HepG2 (cell line): Measurements from ENCODE around the gene URM1. TPM values are rescaled to one million over a fixed set of nuclear protein-coding genes. Genes with fewer than 3 reads are reported as not detected.
A peak's percentile ranks its signal among the peaks of the same experiment; 100 is the strongest.

Source experiments
- CBFB ChIP-seq: sonication (generic); formaldehyde crosslinking; IDR thresholded peaks from 2 replicates; pipeline ENCODE4 v1.4.0; 2020; ENCODE audit warnings: missing genetic modification reagents
- CCAR2 ChIP-seq: fragments of 200-400 bp; formaldehyde crosslinking; optimal IDR thresholded peaks from 2 replicates; pipeline ENCODE3; 2018; ENCODE audit warnings: low read depth, mild to moderate bottlenecking, low read length, moderate library complexity
- FOXA3 ChIP-seq: IDR thresholded peaks from 2 replicates; pipeline ENCODE4 v1.6.1; 2016; ENCODE audit warnings: missing genetic modification reagents, missing compliant biosample characterization
- HOXA9 ChIP-seq: sonication (generic); formaldehyde crosslinking; IDR thresholded peaks from 2 replicates; pipeline ENCODE4 v1.8.1; 2022; ENCODE audit warnings: missing genetic modification reagents, mild to moderate bottlenecking, moderate library complexity, borderline replicate concordance
- JUNB ChIP-seq: sonication (generic); formaldehyde crosslinking; IDR thresholded peaks from 2 replicates; pipeline ENCODE4 v1.8.0; 2022; ENCODE audit warnings: missing genetic modification reagents, mild to moderate bottlenecking, borderline replicate concordance
- KDM1A ChIP-seq: IDR thresholded peaks from 2 replicates; pipeline ENCODE4 v1.6.1; 2016; ENCODE audit warnings: missing compliant biosample characterization
- POLR2G ChIP-seq: fragments of 200-400 bp; formaldehyde crosslinking; IDR thresholded peaks from 2 replicates; pipeline ENCODE4 v1.6.1; 2018; ENCODE audit warnings: mild to moderate bottlenecking, low read depth, low read length, moderate library complexity
- SMAD3 ChIP-seq: sonication (generic); formaldehyde crosslinking; IDR thresholded peaks from 2 replicates; pipeline ENCODE4 v1.4.0; 2020; ENCODE audit warnings: missing genetic modification reagents
- SMARCE1 ChIP-seq: fragments of 450-650 bp; IDR thresholded peaks from 2 replicates; pipeline ENCODE4 v1.6.1; 2017; ENCODE audit warnings: borderline replicate concordance
- TOE1 ChIP-seq: sonication (generic); formaldehyde crosslinking; IDR thresholded peaks from 2 replicates; pipeline ENCODE4 v1.4.0; 2020; ENCODE audit warnings: mild to moderate bottlenecking, missing genetic modification reagents
- ZBTB10 ChIP-seq: sonication (generic); formaldehyde crosslinking; IDR thresholded peaks from 2 replicates; pipeline ENCODE4 v1.4.0; 2020; ENCODE audit warnings: missing genetic modification reagents, borderline replicate concordance
- ZBTB39 ChIP-seq: sonication (generic); formaldehyde crosslinking; IDR thresholded peaks from 2 replicates; pipeline ENCODE4 v1.5.0; 2020; ENCODE audit warnings: missing genetic modification reagents
- ZNF264 ChIP-seq: sonication (generic); formaldehyde crosslinking; IDR thresholded peaks from 2 replicates; pipeline ENCODE4 v1.4.0; 2020; ENCODE audit warnings: missing genetic modification reagents
- ZNF30 ChIP-seq: sonication (generic); formaldehyde crosslinking; IDR thresholded peaks from 2 replicates; pipeline ENCODE4 v1.5.0; 2020; ENCODE audit warnings: mild to moderate bottlenecking, missing genetic modification reagents
- ZNF512B ChIP-seq: sonication (generic); formaldehyde crosslinking; IDR thresholded peaks from 2 replicates; pipeline ENCODE4 v1.5.1; 2020; ENCODE audit warnings: missing genetic modification reagents, mild to moderate bottlenecking, borderline replicate concordance
- ZNF530 ChIP-seq: sonication (generic); formaldehyde crosslinking; IDR thresholded peaks from 2 replicates; pipeline ENCODE4 v1.5.0; 2020; ENCODE audit warnings: low read depth, mild to moderate bottlenecking, missing genetic modification reagents
- ZNF564 ChIP-seq: sonication (generic); formaldehyde crosslinking; IDR thresholded peaks from 2 replicates; pipeline ENCODE4 v1.8.1; 2023; ENCODE audit warnings: mild to moderate bottlenecking, missing genetic modification reagents
- ZNF782 ChIP-seq: sonication (generic); formaldehyde crosslinking; IDR thresholded peaks from 2 replicates; pipeline ENCODE4 v1.4.0; 2020; ENCODE audit warnings: missing genetic modification reagents, mild to moderate bottlenecking, borderline replicate concordance
- polyA plus RNA-seq, 8 experiments: library from polyadenylated mRNA; depleted of rRNA in 3 of 8; stranded (reverse) in 7 of 8; unstranded in 1 of 8; fragments of >200 nt; fragmentation: Illumina TruSeq in 4 of 8; extraction: Trizol in 4 of 8; gene quantifications; 2 replicates each; pipeline versions ENCODE4 v1.2.1 to v1.2.3, GENCODE V29; 2011 to 2016; ENCODE audit warnings: low read depth in 4 of 8, missing spikeins in 1 of 8, mixed read lengths in 1 of 8; ENCODE audit not compliant: insufficient read depth in 1 of 8
- total RNA-seq, 5 experiments: library from RNA; depleted of rRNA; stranded (reverse); fragments of >200 nt; fragmentation: Illumina TruSeq; extraction: Trizol; gene quantifications; 2 replicates each; pipeline ENCODE4 v1.2.3, GENCODE V29; 2016; ENCODE audit warnings: low read depth in 1 of 5
- TF ChIP-seq, protein P1 (sequence below): sonication (generic); formaldehyde crosslinking; IDR thresholded peaks from 2 replicates; pipeline ENCODE4 v1.4.0; 2020; ENCODE audit warnings: missing genetic modification reagents

URM1 gene
- total and polyA plus RNA-seq, 2 of the 13 experiments (the other 11 are each of a cell fraction or from before 2014, with no cell fraction given) = 37.1 to 41.3 TPM

DNA sequence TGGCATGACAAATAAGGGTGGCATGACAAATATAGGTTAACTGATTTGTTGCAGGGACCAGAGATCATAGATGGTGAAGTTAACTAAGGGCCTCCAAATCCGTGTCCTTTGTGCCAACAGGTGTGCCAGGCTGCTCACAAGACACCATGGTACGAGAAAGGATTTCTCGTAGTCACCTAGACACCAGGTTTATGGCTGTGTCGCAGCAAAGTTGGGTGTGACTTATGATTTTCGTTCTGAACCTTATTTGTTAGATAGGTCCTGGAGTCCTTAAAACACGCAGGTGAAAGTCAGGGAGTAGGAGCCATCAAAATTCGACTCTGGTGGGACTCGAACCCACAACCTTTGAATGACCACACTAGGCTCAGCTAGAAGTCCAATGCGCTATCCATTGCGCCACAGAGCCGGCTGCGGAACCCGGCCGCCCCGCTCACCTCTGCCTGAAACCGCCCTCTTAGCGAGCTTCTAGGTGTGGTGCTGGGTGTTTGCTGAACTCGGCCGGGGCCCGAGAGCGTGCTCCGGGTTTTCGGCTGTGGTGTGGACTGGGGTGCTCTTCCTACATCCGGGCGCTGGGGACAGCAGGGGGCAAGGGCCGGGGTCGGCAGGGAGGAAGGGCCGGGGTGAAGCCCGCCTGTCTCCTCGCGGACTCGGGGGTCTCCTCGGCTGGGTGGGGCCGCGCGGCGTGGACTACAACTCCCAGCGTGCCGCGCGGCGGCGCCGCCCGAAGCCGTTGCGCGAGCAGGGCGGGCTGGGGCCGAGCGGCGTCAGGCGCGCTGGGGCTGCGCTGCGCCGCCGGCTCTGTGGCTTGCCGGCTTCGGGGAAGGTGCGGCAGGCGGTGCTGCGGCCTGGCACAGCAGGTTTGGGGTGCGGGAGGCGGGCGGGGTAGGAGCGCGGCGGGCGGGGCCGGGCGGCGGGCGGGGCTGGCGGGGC, 31.1 kb upstream of the URM1 start, which contains the start of gene SLC27A4 (continued):
- no peak for TF ChIP-seq HOXA9
- TF ChIP-seq SMAD3 = peak; percentile 48; the same call in 1 of the 2 replicates
- TF ChIP-seq FOXA3 (CRISPR knock-in tag) = peak; percentile 42
- peak; percentile 19; the same call in 1 of the 2 replicates for TF ChIP-seq CBFB
- TF ChIP-seq JUNB = no peak
- no peak for TF ChIP-seq ZNF782 (CRISPR knock-in tag)
- TF ChIP-seq ZNF530 = no peak
- peak; percentile 72 for TF ChIP-seq POLR2G
- peak; percentile 86; the same call in 1 of the 2 replicates for TF ChIP-seq ZNF564 (CRISPR knock-in tag)
- TF ChIP-seq ZNF30 (CRISPR knock-in tag) = no peak
- TF ChIP-seq TOE1 (CRISPR knock-in tag) = no peak
- TF ChIP-seq ZBTB10 = 0 out of 2 replicates have a peak, but pooled peaks have one; percentile 27
- no peak for TF ChIP-seq CCAR2
- peak; percentile 42; the same call in 1 of the 2 replicates for TF ChIP-seq ZNF264 (CRISPR knock-in tag)
- TF ChIP-seq, protein P1, sequence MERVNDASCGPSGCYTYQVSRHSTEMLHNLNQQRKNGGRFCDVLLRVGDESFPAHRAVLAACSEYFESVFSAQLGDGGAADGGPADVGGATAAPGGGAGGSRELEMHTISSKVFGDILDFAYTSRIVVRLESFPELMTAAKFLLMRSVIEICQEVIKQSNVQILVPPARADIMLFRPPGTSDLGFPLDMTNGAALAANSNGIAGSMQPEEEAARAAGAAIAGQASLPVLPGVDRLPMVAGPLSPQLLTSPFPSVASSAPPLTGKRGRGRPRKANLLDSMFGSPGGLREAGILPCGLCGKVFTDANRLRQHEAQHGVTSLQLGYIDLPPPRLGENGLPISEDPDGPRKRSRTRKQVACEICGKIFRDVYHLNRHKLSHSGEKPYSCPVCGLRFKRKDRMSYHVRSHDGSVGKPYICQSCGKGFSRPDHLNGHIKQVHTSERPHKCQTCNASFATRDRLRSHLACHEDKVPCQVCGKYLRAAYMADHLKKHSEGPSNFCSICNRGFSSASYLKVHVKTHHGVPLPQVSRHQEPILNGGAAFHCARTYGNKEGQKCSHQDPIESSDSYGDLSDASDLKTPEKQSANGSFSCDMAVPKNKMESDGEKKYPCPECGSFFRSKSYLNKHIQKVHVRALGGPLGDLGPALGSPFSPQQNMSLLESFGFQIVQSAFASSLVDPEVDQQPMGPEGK (CRISPR knock-in tag) = no peak
- TF ChIP-seq KDM1A (CRISPR knock-in tag) = 0 out of 2 replicates have a peak, but pooled peaks have one; percentile 68
- 0 out of 2 replicates have a peak, but pooled peaks have one; percentile 65 for TF ChIP-seq ZBTB39 (CRISPR knock-in tag)
- no peak for TF ChIP-seq ZNF512B (CRISPR knock-in tag)
- TF ChIP-seq SMARCE1 = no peak
